Peyer's patch (tissue), 4 donors: ENCODE data around the gene TMIGD2.

Experiments used
- CTCF ChIP-seq, 6 experiments: fragments of 450-650 bp in 4 of 6; fragments of 200-600 bp in 2 of 6; sonication (generic) in 1 of 6; IDR thresholded peaks; one replicate each; pipeline ENCODE4 v1.5.1; 2017 to 2019; ENCODE audit warnings: antibody characterized with exemption in 6 of 6, mild to moderate bottlenecking in 3 of 6, moderate library complexity in 1 of 6
- POLR2A ChIP-seq, 2 donors: fragments of 450-650 bp; IDR thresholded peaks; one replicate each; pipeline ENCODE4 v1.5.1; 2017; ENCODE audit warnings: antibody characterized with exemption in 2 of 2, mild to moderate bottlenecking in 2 of 2, moderate library complexity in 2 of 2

GRCh38 chr19:4329858-4330257 lies 27.7 kb upstream of the TMIGD2 start:
- TF ChIP-seq POLR2A (IDR thresholded peaks at IDR 0.05) (no peak), CTCF (IDR thresholded peaks at IDR 0.05) (no peak)
